SU-DHL-6 (cell line): ENCODE results near the gene GRAP2.

Experiments used
- H2AFZ ChIP-seq: fragments of 200-600 bp; sonication (generic); 2 replicates; pipeline ENCODE4 v1.6.1; 2014; ENCODE audit warnings: low read depth, mild to moderate bottlenecking, moderate library complexity, mixed read lengths, antibody characterized with exemption, low read length; ENCODE audit not compliant: severe bottlenecking
- H3F3A ChIP-seq: fragments of 200-600 bp; shearing (Covaris generic); 2 replicates; pipeline ENCODE4 v1.6.0; 2016; ENCODE audit warnings: antibody characterized with exemption, mild to moderate bottlenecking; ENCODE audit not compliant: insufficient read depth
- H3K27ac ChIP-seq: fragments of 200-600 bp; sonication (generic); 2 replicates; pipeline ENCODE4 v1.5.1; 2016; ENCODE audit warnings: low read depth, mild to moderate bottlenecking, low read length, moderate library complexity, mixed read lengths
- H3K27me3 ChIP-seq: fragments of 200-600 bp; sonication (generic), shearing (Covaris generic); 2 replicates; pipeline ENCODE4 v1.6.0; 2014; ENCODE audit warnings: mild to moderate bottlenecking, low read length
- H3K36me3 ChIP-seq: fragments of 200-600 bp; sonication (generic); 2 replicates; pipeline ENCODE4 v1.6.1; 2014; ENCODE audit warnings: mild to moderate bottlenecking, low read length, mixed read lengths
- H3K4me2 ChIP-seq: fragments of 300-600, 200-600 bp; shearing (Covaris generic), sonication (generic); 2 replicates; pipeline ENCODE4 v1.6.0; 2014; ENCODE audit warnings: low read length, low read depth, mild to moderate bottlenecking; ENCODE audit not compliant: poor library complexity, severe bottlenecking
- H3K4me3 ChIP-seq: fragments of 200-600 bp; sonication (generic); 2 replicates; pipeline ENCODE4 v1.5.1; 2014; ENCODE audit warnings: antibody characterized with exemption, low read length, mild to moderate bottlenecking, mixed read lengths; ENCODE audit not compliant: insufficient read depth, poor library complexity, severe bottlenecking
- H3K79me2 ChIP-seq: fragments of 200-600 bp; sonication (generic); 2 replicates; pipeline ENCODE4 v1.6.1; 2014; ENCODE audit warnings: mild to moderate bottlenecking, low read length, moderate library complexity; ENCODE audit not compliant: insufficient read depth
- H3K9ac ChIP-seq: fragments of 200-600 bp; sonication (generic); 2 replicates; pipeline ENCODE4 v1.7.0; 2014; ENCODE audit warnings: mild to moderate bottlenecking, low read length
- H3K9me2 ChIP-seq: fragments of 200-600 bp; sonication (generic); replicated peaks from 2 replicates; pipeline ENCODE4 v1.6.1; 2014; ENCODE audit warnings: low read length; ENCODE audit not compliant: insufficient read depth
- H3K9me3 ChIP-seq: fragments of 200-600 bp; sonication (generic); 2 replicates; pipeline ENCODE4 v1.6.1; 2014; ENCODE audit warnings: low read length, mixed read lengths; ENCODE audit not compliant: insufficient read depth
- H4K20me1 ChIP-seq: fragments of 200-600 bp; sonication (generic); 2 replicates; pipeline ENCODE4 v1.6.1; 2014; ENCODE audit warnings: low read depth, mild to moderate bottlenecking, antibody characterized with exemption, low read length, moderate library complexity, mixed read lengths
- EZH2phosphoT487 ChIP-seq: fragments of 200-600 bp; sonication (generic), shearing (Covaris generic); conservative IDR thresholded peaks from 2 replicates; pipeline ENCODE4 v1.6.1; 2018; ENCODE audit warnings: mild to moderate bottlenecking, antibody characterized with exemption, low read length, moderate library complexity, mixed read lengths
- TF ChIP-seq, protein P1 (sequence below): fragments of 200-600 bp; sonication (generic); IDR thresholded peaks from one replicate; pipeline ENCODE4 v1.5.1; 2017; ENCODE audit warnings: antibody characterized with exemption, mild to moderate bottlenecking, low read length, moderate library complexity; ENCODE audit not compliant: insufficient read depth, poor library complexity, severe bottlenecking

GRAP2 gene

GRCh38 chr22:39920134-39920743 is 19.4 kb downstream of the GRAP2 start:
- Histone ChIP-seq H3K9me3 (no peaks in the 10 kb centered on the region), H3K27ac (no peak overlapping the region), H3K79me2 (no peaks in the 10 kb centered on the region), H3K4me3 (no peak overlapping the region), H3F3A (no peaks in the 10 kb centered on the region), H2AFZ (no peak overlapping the region), H3K36me3 (no peaks in the 10 kb centered on the region), H3K9me2 (no peaks in the 10 kb centered on the region), H3K9ac (no peak overlapping the region), H4K20me1 (no peaks in the 10 kb centered on the region), H3K4me2 (no peak overlapping the region), H3K27me3 (no peaks in the 10 kb centered on the region)
- TF ChIP-seq, protein P1, sequence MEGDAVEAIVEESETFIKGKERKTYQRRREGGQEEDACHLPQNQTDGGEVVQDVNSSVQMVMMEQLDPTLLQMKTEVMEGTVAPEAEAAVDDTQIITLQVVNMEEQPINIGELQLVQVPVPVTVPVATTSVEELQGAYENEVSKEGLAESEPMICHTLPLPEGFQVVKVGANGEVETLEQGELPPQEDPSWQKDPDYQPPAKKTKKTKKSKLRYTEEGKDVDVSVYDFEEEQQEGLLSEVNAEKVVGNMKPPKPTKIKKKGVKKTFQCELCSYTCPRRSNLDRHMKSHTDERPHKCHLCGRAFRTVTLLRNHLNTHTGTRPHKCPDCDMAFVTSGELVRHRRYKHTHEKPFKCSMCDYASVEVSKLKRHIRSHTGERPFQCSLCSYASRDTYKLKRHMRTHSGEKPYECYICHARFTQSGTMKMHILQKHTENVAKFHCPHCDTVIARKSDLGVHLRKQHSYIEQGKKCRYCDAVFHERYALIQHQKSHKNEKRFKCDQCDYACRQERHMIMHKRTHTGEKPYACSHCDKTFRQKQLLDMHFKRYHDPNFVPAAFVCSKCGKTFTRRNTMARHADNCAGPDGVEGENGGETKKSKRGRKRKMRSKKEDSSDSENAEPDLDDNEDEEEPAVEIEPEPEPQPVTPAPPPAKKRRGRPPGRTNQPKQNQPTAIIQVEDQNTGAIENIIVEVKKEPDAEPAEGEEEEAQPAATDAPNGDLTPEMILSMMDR, result no peak
- no peak for TF ChIP-seq EZH2phosphoT487

- TF ChIP-seq EZH2phosphoT487, result no peak
- TF ChIP-seq, protein P1, result no peak
These were observed 22.8 kb downstream of the GRAP2 start for GRCh38 chr22:39923696-39924095.

GRCh38 chr22:39924286-39924685 is 23.4 kb downstream of the GRAP2 start:
- Histone ChIP-seq H3K27ac (no peak overlapping the region), H4K20me1 (no peaks in the 10 kb centered on the region), H3K9ac (no peak overlapping the region), H3K4me2 (no peak overlapping the region), H2AFZ (no peak overlapping the region), H3K9me3 (no peaks in the 10 kb centered on the region), H3F3A (no peaks in the 10 kb centered on the region), H3K36me3 (no peaks in the 10 kb centered on the region), H3K27me3 (no peaks in the 10 kb centered on the region), H3K79me2 (no peaks in the 10 kb centered on the region), H3K9me2 (no peaks in the 10 kb centered on the region), H3K4me3 (no peak overlapping the region)
- TF ChIP-seq, protein P1, result no peak
- TF ChIP-seq EZH2phosphoT487, result no peak

More at GRCh38 chr22:39923696-39924095, 22.8 kb downstream of the GRAP2 start:
- H3K9ac ChIP-seq, result no peak overlapping the region
- no peak overlapping the region for H3K4me3 ChIP-seq
- no peaks in the 10 kb centered on the region for H3K36me3 ChIP-seq
- H3K27me3 ChIP-seq, result no peaks in the 10 kb centered on the region
- no peaks in the 10 kb centered on the region for H4K20me1 ChIP-seq
- H2AFZ ChIP-seq, result no peak overlapping the region
- H3K4me2 ChIP-seq, result no peak overlapping the region
- no peaks in the 10 kb centered on the region for H3K79me2 ChIP-seq
- no peaks in the 10 kb centered on the region for H3K9me2 ChIP-seq
- H3K27ac ChIP-seq, result no peak overlapping the region
- no peaks in the 10 kb centered on the region for H3K9me3 ChIP-seq
- H3F3A ChIP-seq, result no peaks in the 10 kb centered on the region
